CD4-positive, alpha-beta T cell treated with Interleukin-15 for 1 hour (primary cell): ENCODE data around the gene MPZL3.

Source experiments
- DNase-seq: peaks from one replicate; pipeline ENCODE4 v3.0.0-alpha.2; 2020

MPZL3 gene

DNA sequence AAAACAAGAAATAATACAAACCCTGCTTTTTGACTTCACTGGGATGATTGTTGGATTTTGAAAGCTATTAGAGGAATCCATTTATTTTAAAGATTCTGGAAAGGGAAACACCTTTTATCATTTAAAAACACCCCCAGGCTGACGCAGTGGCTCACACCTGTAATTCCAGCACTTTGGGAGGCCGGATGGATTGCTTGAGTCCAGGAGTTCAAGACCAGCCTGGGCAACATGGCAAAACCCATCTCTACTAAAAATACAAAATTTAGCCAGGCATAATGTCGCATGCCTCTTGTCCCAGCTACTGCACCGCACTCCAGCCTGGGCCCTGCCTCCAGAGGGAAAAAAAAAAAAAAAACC is 75.4 kb downstream of the MPZL3 start:
- DNase-seq: no peak
